GM23338 (cell line): ENCODE results near the gene LRRC52. TPM values are rescaled to one million over a fixed set of nuclear protein-coding genes. Genes with fewer than 3 reads are reported as not detected.
A peak's percentile ranks its signal among the peaks of the same experiment; 100 is the strongest.

Source experiments
- ATAC-seq: fragments of 200-7000 bp; cut with Tn5 transposase; 3 replicates; pipeline ENCODE4 v1.9.1; 2020
- DNase-seq: peaks from one replicate; pipeline ENCODE4 v3.0.0-alpha.2; 2015; ENCODE audit warnings: low spot score
- H2AFZ ChIP-seq: fragments of 200-600 bp; sonication (generic); 2 replicates; pipeline ENCODE4 v1.8.0; 2016; ENCODE audit warnings: antibody characterized with exemption, mild to moderate bottlenecking, moderate library complexity
- H3F3A ChIP-seq: fragments of 200-600 bp; sonication (generic); replicated peaks from 2 replicates; pipeline ENCODE4 v1.8.0; 2017; ENCODE audit warnings: antibody characterized with exemption, mixed run types, low read depth
- H3K27ac ChIP-seq: fragments of 200-600 bp; sonication (generic); 2 replicates; pipeline ENCODE4 v1.6.1; 2016; ENCODE audit warnings: low read depth
- H3K27me3 ChIP-seq: fragments of 200-600 bp; sonication (generic); 2 replicates; pipeline ENCODE4 v1.8.0; 2016; ENCODE audit warnings: mild to moderate bottlenecking, mixed run types, moderate library complexity; ENCODE audit not compliant: insufficient read depth
- H3K36me3 ChIP-seq: fragments of 200-600 bp; sonication (generic); 2 replicates; pipeline ENCODE4 v1.8.0; 2016; ENCODE audit warnings: mild to moderate bottlenecking; ENCODE audit not compliant: insufficient read depth
- H3K4me1 ChIP-seq: fragments of 200-600 bp; sonication (generic); 2 replicates; pipeline ENCODE4 v1.8.0; 2016; ENCODE audit warnings: mild to moderate bottlenecking, moderate library complexity; ENCODE audit not compliant: insufficient read depth
- H3K4me2 ChIP-seq: fragments of 200-600 bp; sonication (generic); 2 replicates; pipeline ENCODE4 v1.7.1; 2017; ENCODE audit warnings: mixed run types
- H3K4me3 ChIP-seq: fragments of 200-600 bp; sonication (generic); 2 replicates; pipeline ENCODE4 v1.6.1; 2016; ENCODE audit warnings: mixed run types
- H3K79me2 ChIP-seq: fragments of 200-600 bp; sonication (generic); replicated peaks from 2 replicates; pipeline ENCODE4 v1.8.0; 2017; ENCODE audit warnings: mild to moderate bottlenecking; ENCODE audit not compliant: insufficient read depth
- H3K9me2 ChIP-seq: fragments of 200-600 bp; sonication (generic); 2 replicates; pipeline ENCODE4 v1.8.0; 2017; ENCODE audit not compliant: insufficient read depth
- H4K20me1 ChIP-seq: fragments of 200-600 bp; sonication (generic); replicated peaks from 2 replicates; pipeline ENCODE4 v1.8.0; 2017; ENCODE audit warnings: mild to moderate bottlenecking; ENCODE audit not compliant: insufficient read depth
- H3K27ac Mint-ChIP-seq: 2 replicates; pipeline ENCODE4 v1.8.0; 2020; ENCODE audit warnings: inconsistent platforms, mild to moderate bottlenecking, moderate library complexity, mixed read lengths
- H3K27me3 Mint-ChIP-seq: 3 replicates; pipeline ENCODE4 v1.8.0; 2022; ENCODE audit warnings: low read depth, mild to moderate bottlenecking, moderate library complexity, mixed read lengths, inconsistent platforms; ENCODE audit not compliant: insufficient read depth, poor library complexity
- H3K36me3 Mint-ChIP-seq: 3 replicates; pipeline ENCODE4 v1.8.0; 2021; ENCODE audit warnings: low read depth, mild to moderate bottlenecking, inconsistent platforms, moderate library complexity, mixed read lengths
- H3K4me1 Mint-ChIP-seq: 3 replicates; pipeline ENCODE4 v1.8.0; 2020; ENCODE audit warnings: mild to moderate bottlenecking, inconsistent platforms, mixed read lengths
- H3K4me3 Mint-ChIP-seq: 3 replicates; pipeline ENCODE4 v1.8.0; 2021; ENCODE audit warnings: moderate library complexity, mild to moderate bottlenecking, inconsistent platforms, mixed read lengths
- H3K9me3 Mint-ChIP-seq: 3 replicates; pipeline ENCODE4 v1.8.0; 2020; ENCODE audit warnings: moderate library complexity, mild to moderate bottlenecking, inconsistent platforms, mixed read lengths
- CREB1 ChIP-seq: fragments of 250-450 bp; sonication (Bioruptor Pico); IDR thresholded peaks from 2 replicates; pipeline ENCODE4 v1.5.0; 2020; ENCODE audit warnings: low read depth, mild to moderate bottlenecking, moderate library complexity
- ETS1 ChIP-seq: IDR thresholded peaks from 2 replicates; pipeline ENCODE4 v1.6.1; 2016; ENCODE audit warnings: antibody characterized with exemption
- EZH2 ChIP-seq: fragments of 200-600 bp; sonication (generic); IDR thresholded peaks from one replicate; pipeline ENCODE4 v1.8.0; 2017; ENCODE audit warnings: antibody characterized with exemption, mild to moderate bottlenecking, low read depth; ENCODE audit not compliant: unreplicated experiment
- EZH2phosphoT487 ChIP-seq: fragments of 200-600 bp; sonication (generic); IDR thresholded peaks from one replicate; pipeline ENCODE4 v1.8.1; 2018; ENCODE audit warnings: antibody characterized with exemption; ENCODE audit not compliant: unreplicated experiment
- JUNB ChIP-seq: IDR thresholded peaks from one replicate; pipeline ENCODE4 v1.6.1; 2016; ENCODE audit warnings: antibody characterized with exemption; ENCODE audit not compliant: unreplicated experiment
- NANOG ChIP-seq: IDR thresholded peaks from 2 replicates; pipeline ENCODE4 v1.6.1; 2016; ENCODE audit warnings: antibody characterized with exemption, borderline replicate concordance
- POLR2AphosphoS5 ChIP-seq: IDR thresholded peaks from 2 replicates; pipeline ENCODE4 v1.6.1; 2016; ENCODE audit warnings: antibody characterized with exemption, low read depth
- REST ChIP-seq: IDR thresholded peaks from one replicate; pipeline ENCODE4 v1.6.1; 2018; ENCODE audit warnings: antibody characterized with exemption; ENCODE audit not compliant: unreplicated experiment
- STAT1 ChIP-seq: IDR thresholded peaks from one replicate; pipeline ENCODE4 v1.6.1; 2016; ENCODE audit warnings: antibody characterized with exemption; ENCODE audit not compliant: unreplicated experiment
- ZNF114 ChIP-seq: fragments of 250-450 bp; sonication (Bioruptor Pico); IDR thresholded peaks from 2 replicates; pipeline ENCODE4 v1.5.0; 2020; ENCODE audit warnings: mild to moderate bottlenecking, moderate library complexity
- ZNF331 ChIP-seq: fragments of 250-450 bp; sonication (Bioruptor Pico); IDR thresholded peaks from 2 replicates; pipeline ENCODE4 v1.5.0; 2020; ENCODE audit warnings: low read depth, mild to moderate bottlenecking, moderate library complexity
- polyA plus RNA-seq: library from polyadenylated mRNA; unstranded; fragments of >200 nt; fragmentation: Nextera tagmentation; extraction: Ambion mirVana; gene quantifications from 2 replicates; pipeline ENCODE4 v1.2.1, GENCODE V29; 2016
- total RNA-seq: library from RNA; depleted of rRNA; stranded (reverse); fragments of >200 nt; shearing (Covaris generic); gene quantifications from 2 replicates; pipeline ENCODE4 v1.2.3, GENCODE V29; 2014
- TF ChIP-seq, protein P1 (sequence below): fragments of 250-450 bp; sonication (Bioruptor Pico); IDR thresholded peaks from 2 replicates; pipeline ENCODE4 v1.5.0; 2020; ENCODE audit warnings: mild to moderate bottlenecking, moderate library complexity
- TF ChIP-seq, protein P2 (sequence below), 2 experiments: fragments of 200-600 bp in 1 of 2; sonication (generic) in 1 of 2; conservative IDR thresholded peaks; 2 replicates each; pipeline versions ENCODE4 v1.5.1 to v1.6.1; 2016 to 2017; ENCODE audit warnings: antibody characterized with exemption in 2 of 2, low read depth in 2 of 2, mild to moderate bottlenecking in 2 of 2, moderate library complexity in 1 of 2

LRRC52 gene
- total and polyA plus RNA-seq, 2 experiments from 2014 or later, result not detected

DNA sequence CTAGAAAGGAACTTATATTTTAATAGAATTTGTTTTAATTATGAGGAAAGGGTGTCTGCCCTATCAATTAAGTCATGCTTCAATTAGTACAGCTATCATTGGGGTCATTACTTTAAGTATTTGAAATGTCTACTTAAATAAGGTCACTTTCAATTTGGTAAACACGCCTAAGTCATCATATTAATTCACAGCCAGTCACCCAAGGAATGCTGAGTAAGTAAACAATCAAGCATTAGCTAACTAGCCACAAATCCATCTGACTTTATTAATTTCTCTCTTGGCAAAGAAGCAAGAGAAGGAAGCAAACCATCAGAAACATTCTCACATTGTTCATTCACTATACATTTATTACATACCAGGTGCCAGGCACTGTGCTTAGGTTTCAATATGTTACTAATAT is 1.2 kb upstream of the LRRC52 start:
- Histone ChIP-seq H3K27ac (no peak overlapping the region), H3K27me3 (peaks cover 8% of the 10 kb centered on the region; the same call in 1 of the 2 replicates), H3K79me2 (no peaks in the 10 kb centered on the region), H3F3A (no peaks in the 10 kb centered on the region), H4K20me1 (no peaks in the 10 kb centered on the region), H3K4me3 (no peak overlapping the region), H3K4me2 (no peak overlapping the region), H2AFZ (no peak overlapping the region), H3K36me3 (no peaks in the 10 kb centered on the region), H3K9me2 (no peaks in the 10 kb centered on the region), H3K4me1 (peaks cover 18% of the 10 kb centered on the region)
- H3K27ac Mint-ChIP-seq, result peak overlapping the region; percentile 2; the same call in 1 of the 2 replicates
- H3K27me3 Mint-ChIP-seq, result peaks cover 7% of the 10 kb centered on the region
- DNase-seq (no peak), ATAC-seq (no peak)
- no peak overlapping the region for H3K4me3 Mint-ChIP-seq
- H3K9me3 Mint-ChIP-seq, result no peaks in the 10 kb centered on the region; the same call in 2 of the 3 replicates
- H3K4me1 Mint-ChIP-seq, result peaks cover 16% of the 10 kb centered on the region; the same call in 2 of the 3 replicates
- H3K36me3 Mint-ChIP-seq, result no peaks in the 10 kb centered on the region
- TF ChIP-seq, protein P1, sequence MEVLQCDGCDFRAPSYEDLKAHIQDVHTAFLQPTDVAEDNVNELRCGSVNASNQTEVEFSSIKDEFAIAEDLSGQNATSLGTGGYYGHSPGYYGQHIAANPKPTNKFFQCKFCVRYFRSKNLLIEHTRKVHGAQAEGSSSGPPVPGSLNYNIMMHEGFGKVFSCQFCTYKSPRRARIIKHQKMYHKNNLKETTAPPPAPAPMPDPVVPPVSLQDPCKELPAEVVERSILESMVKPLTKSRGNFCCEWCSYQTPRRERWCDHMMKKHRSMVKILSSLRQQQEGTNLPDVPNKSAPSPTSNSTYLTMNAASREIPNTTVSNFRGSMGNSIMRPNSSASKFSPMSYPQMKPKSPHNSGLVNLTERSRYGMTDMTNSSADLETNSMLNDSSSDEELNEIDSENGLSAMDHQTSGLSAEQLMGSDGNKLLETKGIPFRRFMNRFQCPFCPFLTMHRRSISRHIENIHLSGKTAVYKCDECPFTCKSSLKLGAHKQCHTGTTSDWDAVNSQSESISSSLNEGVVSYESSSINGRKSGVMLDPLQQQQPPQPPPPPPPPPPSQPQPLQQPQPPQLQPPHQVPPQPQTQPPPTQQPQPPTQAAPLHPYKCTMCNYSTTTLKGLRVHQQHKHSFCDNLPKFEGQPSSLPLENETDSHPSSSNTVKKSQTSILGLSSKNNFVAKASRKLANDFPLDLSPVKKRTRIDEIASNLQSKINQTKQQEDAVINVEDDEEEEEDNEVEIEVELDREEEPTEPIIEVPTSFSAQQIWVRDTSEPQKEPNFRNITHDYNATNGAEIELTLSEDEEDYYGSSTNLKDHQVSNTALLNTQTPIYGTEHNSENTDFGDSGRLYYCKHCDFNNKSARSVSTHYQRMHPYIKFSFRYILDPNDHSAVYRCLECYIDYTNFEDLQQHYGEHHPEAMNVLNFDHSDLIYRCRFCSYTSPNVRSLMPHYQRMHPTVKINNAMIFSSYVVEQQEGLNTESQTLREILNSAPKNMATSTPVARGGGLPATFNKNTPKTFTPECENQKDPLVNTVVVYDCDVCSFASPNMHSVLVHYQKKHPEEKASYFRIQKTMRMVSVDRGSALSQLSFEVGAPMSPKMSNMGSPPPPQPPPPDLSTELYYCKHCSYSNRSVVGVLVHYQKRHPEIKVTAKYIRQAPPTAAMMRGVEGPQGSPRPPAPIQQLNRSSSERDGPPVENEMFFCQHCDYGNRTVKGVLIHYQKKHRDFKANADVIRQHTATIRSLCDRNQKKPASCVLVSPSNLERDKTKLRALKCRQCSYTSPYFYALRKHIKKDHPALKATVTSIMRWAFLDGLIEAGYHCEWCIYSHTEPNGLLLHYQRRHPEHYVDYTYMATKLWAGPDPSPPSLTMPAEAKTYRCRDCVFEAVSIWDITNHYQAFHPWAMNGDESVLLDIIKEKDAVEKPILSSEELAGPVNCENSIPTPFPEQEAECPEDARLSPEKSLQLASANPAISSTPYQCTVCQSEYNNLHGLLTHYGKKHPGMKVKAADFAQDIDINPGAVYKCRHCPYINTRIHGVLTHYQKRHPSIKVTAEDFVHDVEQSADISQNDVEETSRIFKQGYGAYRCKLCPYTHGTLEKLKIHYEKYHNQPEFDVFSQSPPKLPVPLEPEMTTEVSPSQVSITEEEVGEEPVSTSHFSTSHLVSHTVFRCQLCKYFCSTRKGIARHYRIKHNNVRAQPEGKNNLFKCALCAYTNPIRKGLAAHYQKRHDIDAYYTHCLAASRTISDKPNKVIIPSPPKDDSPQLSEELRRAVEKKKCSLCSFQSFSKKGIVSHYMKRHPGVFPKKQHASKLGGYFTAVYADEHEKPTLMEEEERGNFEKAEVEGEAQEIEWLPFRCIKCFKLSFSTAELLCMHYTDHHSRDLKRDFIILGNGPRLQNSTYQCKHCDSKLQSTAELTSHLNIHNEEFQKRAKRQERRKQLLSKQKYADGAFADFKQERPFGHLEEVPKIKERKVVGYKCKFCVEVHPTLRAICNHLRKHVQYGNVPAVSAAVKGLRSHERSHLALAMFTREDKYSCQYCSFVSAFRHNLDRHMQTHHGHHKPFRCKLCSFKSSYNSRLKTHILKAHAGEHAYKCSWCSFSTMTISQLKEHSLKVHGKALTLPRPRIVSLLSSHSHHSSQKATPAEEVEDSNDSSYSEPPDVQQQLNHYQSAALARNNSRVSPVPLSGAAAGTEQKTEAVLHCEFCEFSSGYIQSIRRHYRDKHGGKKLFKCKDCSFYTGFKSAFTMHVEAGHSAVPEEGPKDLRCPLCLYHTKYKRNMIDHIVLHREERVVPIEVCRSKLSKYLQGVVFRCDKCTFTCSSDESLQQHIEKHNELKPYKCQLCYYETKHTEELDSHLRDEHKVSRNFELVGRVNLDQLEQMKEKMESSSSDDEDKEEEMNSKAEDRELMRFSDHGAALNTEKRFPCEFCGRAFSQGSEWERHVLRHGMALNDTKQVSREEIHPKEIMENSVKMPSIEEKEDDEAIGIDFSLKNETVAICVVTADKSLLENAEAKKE (CRISPR knock-in tag), result no peak
- TF ChIP-seq, protein P2, sequence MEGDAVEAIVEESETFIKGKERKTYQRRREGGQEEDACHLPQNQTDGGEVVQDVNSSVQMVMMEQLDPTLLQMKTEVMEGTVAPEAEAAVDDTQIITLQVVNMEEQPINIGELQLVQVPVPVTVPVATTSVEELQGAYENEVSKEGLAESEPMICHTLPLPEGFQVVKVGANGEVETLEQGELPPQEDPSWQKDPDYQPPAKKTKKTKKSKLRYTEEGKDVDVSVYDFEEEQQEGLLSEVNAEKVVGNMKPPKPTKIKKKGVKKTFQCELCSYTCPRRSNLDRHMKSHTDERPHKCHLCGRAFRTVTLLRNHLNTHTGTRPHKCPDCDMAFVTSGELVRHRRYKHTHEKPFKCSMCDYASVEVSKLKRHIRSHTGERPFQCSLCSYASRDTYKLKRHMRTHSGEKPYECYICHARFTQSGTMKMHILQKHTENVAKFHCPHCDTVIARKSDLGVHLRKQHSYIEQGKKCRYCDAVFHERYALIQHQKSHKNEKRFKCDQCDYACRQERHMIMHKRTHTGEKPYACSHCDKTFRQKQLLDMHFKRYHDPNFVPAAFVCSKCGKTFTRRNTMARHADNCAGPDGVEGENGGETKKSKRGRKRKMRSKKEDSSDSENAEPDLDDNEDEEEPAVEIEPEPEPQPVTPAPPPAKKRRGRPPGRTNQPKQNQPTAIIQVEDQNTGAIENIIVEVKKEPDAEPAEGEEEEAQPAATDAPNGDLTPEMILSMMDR (conservative IDR thresholded peaks at IDR 0.05; ENCODE audit: low read depth in 2 of 2), result no peak
- no peak for TF ChIP-seq POLR2AphosphoS5
- TF ChIP-seq CREB1 (CRISPR knock-in tag), result no peak
- TF ChIP-seq NANOG, result no peak
- no peak for TF ChIP-seq ZNF331 (CRISPR knock-in tag)
- no peak for TF ChIP-seq JUNB
- TF ChIP-seq ETS1, result no peak
- TF ChIP-seq EZH2phosphoT487, result no peak
- no peak for TF ChIP-seq EZH2
- TF ChIP-seq STAT1, result no peak
- no peak for TF ChIP-seq REST
- no peak for TF ChIP-seq ZNF114 (CRISPR knock-in tag)
